ENCODE results near the gene DGKI.

DGKI gene

DNA sequence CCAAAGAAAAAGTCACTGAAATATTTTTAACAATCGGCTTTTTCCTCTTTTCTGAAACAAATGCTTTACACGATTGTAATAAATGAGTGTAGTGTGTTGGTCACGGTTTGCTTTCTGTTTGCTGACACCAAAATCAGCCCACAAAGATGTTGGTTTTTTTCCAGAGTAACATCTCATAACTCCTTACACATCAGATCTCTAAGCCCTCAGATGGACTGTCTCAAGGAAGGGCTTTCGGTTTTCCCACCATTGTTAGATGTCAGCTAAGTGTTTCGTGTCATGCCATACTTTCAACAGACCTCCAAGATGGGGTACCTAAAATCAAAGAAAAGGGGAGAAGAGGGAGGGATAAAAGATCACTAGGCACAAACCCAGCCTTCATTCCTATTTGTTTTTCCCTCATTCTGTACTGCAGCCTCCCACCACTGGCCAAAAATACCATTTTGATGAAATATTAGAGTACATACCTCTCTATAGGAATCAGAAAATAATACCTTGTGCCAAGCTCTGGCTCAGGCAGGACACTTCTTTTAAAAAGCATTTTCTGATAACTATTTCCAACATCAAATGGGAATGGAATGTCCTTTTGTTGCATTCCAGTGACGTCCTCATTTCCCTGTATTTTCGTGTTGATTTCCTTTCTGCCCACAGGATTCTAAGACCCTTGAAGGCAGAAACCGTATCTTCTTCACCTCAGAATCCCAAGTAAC, 159.1 kb downstream of the DGKI start:
- Histone ChIP-seq H3K4me3 (ENCODE audit: insufficient read depth, low read length, poor library complexity, severe bottlenecking) (no peak overlapping the region), H4K20me1 (ENCODE audit: low read depth, low read length) (no peaks in the 10 kb centered on the region), H3K9ac (ENCODE audit: low read length) (no peak overlapping the region), H3K4me2 (ENCODE audit: low read depth, low read length, poor library complexity, severe bottlenecking) (no peak overlapping the region), H3K9me3 (ENCODE audit: insufficient read depth, low read length) (no peaks in the 10 kb centered on the region), H3K36me3 (ENCODE audit: low read length) (no peaks in the 10 kb centered on the region), H3K79me2 (ENCODE audit: insufficient read depth, low read length) (no peaks in the 10 kb centered on the region), H2AFZ (ENCODE audit: low read depth, low read length, severe bottlenecking) (no peak overlapping the region), H3F3A (ENCODE audit: insufficient read depth) (no peaks in the 10 kb centered on the region), H3K27me3 (ENCODE audit: low read length) (0 out of 2 replicates have a peak, but pooled peaks cover under 1% of the 10 kb centered on the region), H3K9me2 (replicated peaks; ENCODE audit: insufficient read depth, low read length) (no peaks in the 10 kb centered on the region), H3K27ac (ENCODE audit: low read depth, low read length) (no peak overlapping the region)
- TF ChIP-seq EZH2phosphoT487 (conservative IDR thresholded peaks at IDR 0.05; ENCODE audit: low read length): no peak
- TF ChIP-seq, protein P1, sequence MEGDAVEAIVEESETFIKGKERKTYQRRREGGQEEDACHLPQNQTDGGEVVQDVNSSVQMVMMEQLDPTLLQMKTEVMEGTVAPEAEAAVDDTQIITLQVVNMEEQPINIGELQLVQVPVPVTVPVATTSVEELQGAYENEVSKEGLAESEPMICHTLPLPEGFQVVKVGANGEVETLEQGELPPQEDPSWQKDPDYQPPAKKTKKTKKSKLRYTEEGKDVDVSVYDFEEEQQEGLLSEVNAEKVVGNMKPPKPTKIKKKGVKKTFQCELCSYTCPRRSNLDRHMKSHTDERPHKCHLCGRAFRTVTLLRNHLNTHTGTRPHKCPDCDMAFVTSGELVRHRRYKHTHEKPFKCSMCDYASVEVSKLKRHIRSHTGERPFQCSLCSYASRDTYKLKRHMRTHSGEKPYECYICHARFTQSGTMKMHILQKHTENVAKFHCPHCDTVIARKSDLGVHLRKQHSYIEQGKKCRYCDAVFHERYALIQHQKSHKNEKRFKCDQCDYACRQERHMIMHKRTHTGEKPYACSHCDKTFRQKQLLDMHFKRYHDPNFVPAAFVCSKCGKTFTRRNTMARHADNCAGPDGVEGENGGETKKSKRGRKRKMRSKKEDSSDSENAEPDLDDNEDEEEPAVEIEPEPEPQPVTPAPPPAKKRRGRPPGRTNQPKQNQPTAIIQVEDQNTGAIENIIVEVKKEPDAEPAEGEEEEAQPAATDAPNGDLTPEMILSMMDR (IDR thresholded peaks at IDR 0.05; ENCODE audit: insufficient read depth, low read length, poor library complexity, severe bottlenecking): no peak

DNA sequence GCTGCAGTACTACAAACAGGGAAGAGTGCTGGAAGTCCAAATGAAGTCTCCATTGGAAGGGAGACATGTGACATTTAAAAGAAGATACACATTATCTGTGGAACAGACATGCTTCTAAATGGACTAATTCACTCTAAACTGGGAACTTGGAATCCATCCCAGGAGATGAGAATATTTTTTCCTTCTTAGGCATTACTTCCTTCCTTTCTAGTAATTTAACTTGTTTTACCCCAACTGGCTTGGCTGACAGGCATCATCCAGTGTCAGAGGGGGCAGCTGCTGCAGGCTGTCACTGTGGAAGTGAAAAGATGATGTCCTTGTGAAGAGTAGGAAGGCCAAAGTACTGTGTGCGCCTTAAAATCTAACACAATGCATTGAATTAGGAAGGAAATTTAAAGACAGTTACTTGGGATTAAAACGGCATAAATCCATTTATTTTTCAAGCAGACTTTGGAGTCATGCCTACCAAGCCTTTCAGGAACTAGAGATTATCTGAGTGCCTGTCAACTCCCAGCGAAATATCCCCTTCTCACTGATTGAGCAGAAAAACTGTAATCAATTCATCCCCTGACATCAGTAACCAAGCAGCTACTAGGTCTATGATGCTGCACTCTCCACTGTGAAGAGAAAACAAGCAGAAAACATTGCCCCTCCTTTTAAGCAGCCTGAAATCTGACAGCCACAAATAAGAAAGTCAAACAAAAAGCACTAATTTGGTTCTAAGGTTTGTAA, 161.2 kb downstream of the DGKI start:
- TF ChIP-seq, protein P1 (IDR thresholded peaks at IDR 0.05; ENCODE audit: insufficient read depth, low read length, poor library complexity, severe bottlenecking): no peak
- no peak for TF ChIP-seq EZH2phosphoT487 (conservative IDR thresholded peaks at IDR 0.05; ENCODE audit: low read length)
- no peaks in the 10 kb centered on the region for H3K9me2 ChIP-seq (replicated peaks; ENCODE audit: insufficient read depth, low read length)
- H3K9me3 ChIP-seq (ENCODE audit: insufficient read depth, low read length): no peaks in the 10 kb centered on the region
- H3K4me2 ChIP-seq (ENCODE audit: low read depth, low read length, poor library complexity, severe bottlenecking): no peak overlapping the region
- no peak overlapping the region for H3K27ac ChIP-seq (ENCODE audit: low read depth, low read length)
- H3F3A ChIP-seq (ENCODE audit: insufficient read depth): no peaks in the 10 kb centered on the region
- H3K4me3 ChIP-seq (ENCODE audit: insufficient read depth, low read length, poor library complexity, severe bottlenecking): no peak overlapping the region
- no peaks in the 10 kb centered on the region for H3K36me3 ChIP-seq (ENCODE audit: low read length)
- no peak overlapping the region for H2AFZ ChIP-seq (ENCODE audit: low read depth, low read length, severe bottlenecking)
- H4K20me1 ChIP-seq (ENCODE audit: low read depth, low read length): no peaks in the 10 kb centered on the region
- no peaks in the 10 kb centered on the region for H3K79me2 ChIP-seq (ENCODE audit: insufficient read depth, low read length)
- H3K27me3 ChIP-seq (ENCODE audit: low read length): 0 out of 2 replicates have a peak, but pooled peaks cover 3% of the 10 kb centered on the region
- no peak overlapping the region for H3K9ac ChIP-seq (ENCODE audit: low read length)

DNA sequence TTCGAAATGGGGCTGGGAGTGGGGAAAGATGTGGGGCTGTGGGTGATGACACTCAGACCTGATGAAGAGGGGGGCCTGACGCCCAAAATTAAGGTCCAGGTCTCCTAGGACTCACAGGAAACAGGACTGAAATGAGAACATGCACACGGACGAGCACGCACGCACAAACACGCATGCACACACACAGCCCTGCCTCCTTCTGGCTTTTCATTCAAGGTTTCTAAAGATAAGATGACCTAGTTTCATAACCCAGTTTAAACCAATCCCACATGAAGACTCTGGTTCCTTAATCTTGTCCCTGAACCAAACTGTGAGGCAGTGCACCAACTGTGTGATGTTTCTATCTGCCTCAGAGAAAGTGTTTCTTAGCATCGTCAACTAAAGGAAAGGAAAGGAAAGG, 162.0 kb downstream of the DGKI start:
- Histone ChIP-seq H3K79me2 (ENCODE audit: insufficient read depth, low read length) (no peaks in the 10 kb centered on the region), H3K9ac (ENCODE audit: low read length) (no peak overlapping the region), H3F3A (ENCODE audit: insufficient read depth) (no peaks in the 10 kb centered on the region), H3K27me3 (ENCODE audit: low read length) (0 out of 2 replicates have a peak, but pooled peaks cover 3% of the 10 kb centered on the region), H3K27ac (ENCODE audit: low read depth, low read length) (no peak overlapping the region), H3K4me3 (ENCODE audit: insufficient read depth, low read length, poor library complexity, severe bottlenecking) (no peak overlapping the region), H3K36me3 (ENCODE audit: low read length) (no peaks in the 10 kb centered on the region), H3K9me2 (replicated peaks; ENCODE audit: insufficient read depth, low read length) (no peaks in the 10 kb centered on the region), H4K20me1 (ENCODE audit: low read depth, low read length) (no peaks in the 10 kb centered on the region), H3K9me3 (ENCODE audit: insufficient read depth, low read length) (no peaks in the 10 kb centered on the region), H2AFZ (ENCODE audit: low read depth, low read length, severe bottlenecking) (no peak overlapping the region), H3K4me2 (ENCODE audit: low read depth, low read length, poor library complexity, severe bottlenecking) (no peak overlapping the region)
- TF ChIP-seq EZH2phosphoT487 (conservative IDR thresholded peaks at IDR 0.05; ENCODE audit: low read length): no peak
- TF ChIP-seq, protein P1 (IDR thresholded peaks at IDR 0.05; ENCODE audit: insufficient read depth, low read length, poor library complexity, severe bottlenecking): no peak
